Activated T-cell treated with anti-CD3 and anti-CD28 coated beads, Interleukin-2, amount 50 U/mL, for 4 hours (primary cell): Measurements from ENCODE around the gene USP22. TPM values are rescaled to one million over a fixed set of nuclear protein-coding genes. Genes with fewer than 3 reads are reported as not detected.
"Not testable (repeated sequence)": the region's sequence is repeated elsewhere in the genome, so short reads cannot be mapped to it uniquely, and the experiment has no call there.

Experiments
- ATAC-seq, 2 donors: fragments of 200-7000 bp; cut with Tn5 transposase; one replicate each; pipeline ENCODE4 v1.10.0; 2021
- DNase-seq: peaks from one replicate; pipeline ENCODE4 v3.0.0-alpha.2; 2020
- H3K27me3 Mint-ChIP-seq: one replicate; pipeline ENCODE4 v1.8.0; 2021; ENCODE audit warnings: low read depth, mixed read lengths
- H3K36me3 Mint-ChIP-seq: one replicate; pipeline ENCODE4 v1.8.0; 2022; ENCODE audit warnings: mixed read lengths; ENCODE audit not compliant: insufficient read depth
- H3K4me1 Mint-ChIP-seq: one replicate; pipeline ENCODE4 v1.8.0; 2021; ENCODE audit warnings: low read depth, mixed read lengths
- H3K4me3 Mint-ChIP-seq: one replicate; pipeline ENCODE4 v1.8.0; 2021; ENCODE audit warnings: mild to moderate bottlenecking, moderate library complexity, mixed read lengths
- H3K9me3 Mint-ChIP-seq: one replicate; pipeline ENCODE4 v1.8.0; 2021; ENCODE audit warnings: mixed read lengths
- total RNA-seq, 3 donors: library from RNA; stranded (reverse); gene quantifications; one replicate each; pipeline ENCODE4 v1.2.1, GENCODE V29; 2021

USP22 gene
- total RNA-seq, 3 donors from 2014 or later: 112 to 125 (median 124) TPM

- no peaks in the 10 kb centered on the region for H3K36me3 Mint-ChIP-seq
- ATAC-seq (no peak), DNase-seq (no peak)
- H3K4me3 Mint-ChIP-seq: no peak overlapping the region
- no peaks in the 10 kb centered on the region for H3K27me3 Mint-ChIP-seq
- H3K9me3 Mint-ChIP-seq: no peaks in the 10 kb centered on the region
- no peaks in the 10 kb centered on the region for H3K4me1 Mint-ChIP-seq
These were observed 23.6 kb upstream of the USP22 start for GRCh38 chr17:21066394-21066793.

GRCh38 chr17:21061971-21062526 lies 19.2 kb upstream of the USP22 start:
- DNase-seq: no peak
- no peak for ATAC-seq
- no peaks in the 10 kb centered on the region for H3K36me3 Mint-ChIP-seq
- no peak overlapping the region for H3K4me3 Mint-ChIP-seq
- no peaks in the 10 kb centered on the region for H3K9me3 Mint-ChIP-seq
- no peaks in the 10 kb centered on the region for H3K27me3 Mint-ChIP-seq
- H3K4me1 Mint-ChIP-seq: no peaks in the 10 kb centered on the region

DNA sequence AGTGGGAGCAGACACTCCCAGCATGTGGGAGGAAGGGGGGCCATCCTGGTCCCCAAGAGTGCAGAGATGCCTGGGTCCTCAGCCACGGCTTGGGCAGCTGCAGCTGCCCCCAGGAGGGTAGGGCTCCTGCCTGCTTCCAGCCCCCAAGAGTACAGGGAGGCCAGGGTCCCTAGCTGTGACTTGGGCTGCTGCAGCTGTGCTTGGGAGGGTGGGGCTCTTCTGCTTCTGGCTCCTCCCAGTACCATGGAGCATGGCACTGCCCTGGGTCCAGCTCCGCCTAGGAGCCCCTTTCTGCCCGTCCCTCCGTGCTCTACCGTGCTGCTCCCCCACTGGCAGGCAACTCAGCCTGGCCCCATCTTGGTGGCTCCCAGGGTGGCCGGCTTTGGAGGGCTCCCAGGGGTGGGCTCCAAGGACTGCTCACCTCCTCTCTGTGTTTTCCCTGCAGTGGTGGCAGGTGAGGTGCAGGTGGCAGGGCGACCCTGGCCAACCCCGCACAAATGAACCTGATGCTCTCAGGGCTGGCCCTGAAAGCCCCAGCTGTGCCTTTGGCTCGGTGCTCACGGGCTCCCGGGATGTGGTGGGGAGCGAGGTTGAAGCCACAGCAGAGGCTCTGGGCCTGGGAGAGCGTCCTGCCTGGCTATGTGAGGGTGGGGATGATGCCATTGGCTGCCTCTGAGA lies 18.5 kb upstream of the USP22 start:
- Mint-ChIP-seq H3K9me3 (no peaks in the 10 kb centered on the region), H3K4me3 (no peak overlapping the region), H3K4me1 (no peaks in the 10 kb centered on the region), H3K36me3 (no peaks in the 10 kb centered on the region), H3K27me3 (no peaks in the 10 kb centered on the region)
- ATAC-seq: no peak
- no peak for DNase-seq

DNA sequence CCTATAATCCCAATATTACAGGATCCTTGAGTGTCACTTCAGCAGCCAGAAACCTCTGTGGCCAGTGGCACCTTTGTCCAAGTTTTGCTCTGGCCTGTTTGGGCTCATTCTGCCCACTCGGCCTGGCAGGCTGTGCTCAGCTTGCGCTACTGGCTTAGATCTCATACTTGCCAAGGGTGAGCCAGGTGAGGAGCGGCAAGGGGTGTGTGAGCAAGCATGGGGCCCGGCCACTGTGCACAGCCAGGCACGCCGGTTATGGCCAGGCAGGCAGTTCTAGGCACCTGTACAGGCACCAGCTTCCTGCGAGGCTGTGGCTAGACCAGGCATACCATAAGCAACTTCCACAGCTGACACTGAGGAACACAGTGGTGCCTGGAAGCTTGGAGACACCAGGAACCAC lies 16.9 kb upstream of the USP22 start:
- Mint-ChIP-seq H3K27me3 (peaks cover 5% of the 10 kb centered on the region), H3K4me3 (no peak overlapping the region), H3K9me3 (no peaks in the 10 kb centered on the region), H3K4me1 (no peaks in the 10 kb centered on the region), H3K36me3 (no peaks in the 10 kb centered on the region)
- no peak for ATAC-seq
- DNase-seq: no peak

GRCh38 chr17:21058098-21058893 lies 15.5 kb upstream of the USP22 start:
- H3K27me3 Mint-ChIP-seq: peaks cover 9% of the 10 kb centered on the region
- H3K4me1 Mint-ChIP-seq: no peaks in the 10 kb centered on the region
- no peaks in the 10 kb centered on the region for H3K9me3 Mint-ChIP-seq
- no peak overlapping the region for H3K4me3 Mint-ChIP-seq
- DNase-seq (no peak), ATAC-seq (no peak)
- H3K36me3 Mint-ChIP-seq: no peaks in the 10 kb centered on the region

DNA sequence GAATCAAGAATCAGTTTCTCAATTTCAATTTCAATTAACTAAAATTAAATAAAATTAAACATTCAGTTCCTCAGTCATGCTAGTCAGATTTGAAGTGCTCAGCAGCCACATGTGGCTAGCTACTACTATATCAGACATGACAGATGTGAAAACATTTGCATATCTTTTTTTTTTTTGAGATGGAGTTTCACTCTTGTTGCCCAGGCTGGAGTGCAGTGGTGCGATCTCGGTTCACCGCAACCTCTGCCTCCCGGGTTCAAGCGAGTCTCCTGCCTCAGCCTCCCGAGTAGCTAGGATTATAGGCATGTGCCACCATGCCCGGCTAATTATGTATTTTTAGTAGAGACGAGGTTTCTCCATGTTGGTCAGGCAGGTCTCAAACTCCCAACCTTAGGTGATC lies 10.2 kb upstream of the USP22 start:
- peaks cover 12% of the 10 kb centered on the region for H3K27me3 Mint-ChIP-seq
- H3K36me3 Mint-ChIP-seq, H3K4me1 Mint-ChIP-seq, H3K9me3 Mint-ChIP-seq, ATAC-seq, DNase-seq, H3K4me3 Mint-ChIP-seq: not testable (repeated sequence)

DNA sequence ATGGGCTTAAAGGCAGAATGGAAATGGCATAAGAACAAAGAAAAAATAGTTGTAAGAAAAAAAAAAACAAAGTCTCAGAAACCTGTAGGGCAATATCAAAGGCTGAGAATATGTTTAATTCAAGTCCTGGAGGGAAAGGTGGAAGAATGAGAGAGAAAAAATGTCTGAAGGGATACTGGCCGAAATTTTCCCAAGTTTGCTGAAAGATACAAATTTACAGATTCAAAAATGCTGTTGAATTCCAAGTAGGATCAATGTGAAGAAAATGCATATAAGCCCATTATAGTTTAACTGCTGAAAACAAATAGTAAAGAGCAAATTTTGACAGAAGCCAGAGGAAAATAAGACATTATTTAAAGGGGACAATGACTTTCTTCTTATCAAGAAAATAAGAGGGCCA lies 6.6 kb upstream of the USP22 start:
- Mint-ChIP-seq H3K4me3 (no peak overlapping the region), H3K36me3 (no peaks in the 10 kb centered on the region), H3K27me3 (peaks cover 5% of the 10 kb centered on the region), H3K9me3 (no peaks in the 10 kb centered on the region), H3K4me1 (no peaks in the 10 kb centered on the region)
- no peak for ATAC-seq
- DNase-seq: no peak

DNA sequence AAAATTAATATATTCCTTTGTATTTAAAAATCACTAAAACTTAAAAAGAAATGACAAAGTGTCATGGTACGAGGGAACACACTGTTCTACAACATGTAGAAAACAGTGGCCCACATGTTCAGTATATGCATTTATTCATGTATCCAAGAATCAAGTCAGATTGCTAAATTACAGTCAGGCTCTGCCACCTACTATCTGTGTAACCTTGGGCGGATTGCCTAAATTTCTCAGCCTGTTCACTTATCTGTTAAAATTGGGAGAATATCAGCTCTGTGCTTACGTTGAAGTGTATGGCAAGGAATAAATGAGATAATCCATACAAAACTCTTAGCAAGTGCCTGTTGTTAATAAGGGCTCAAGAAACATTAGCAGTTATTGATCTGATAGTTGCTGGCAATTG lies 3.4 kb upstream of the USP22 start:
- DNase-seq (no peak), ATAC-seq (no peak)
- Mint-ChIP-seq H3K9me3 (no peaks in the 10 kb centered on the region), H3K4me3 (no peak overlapping the region), H3K27me3 (no peaks in the 10 kb centered on the region), H3K4me1 (peaks cover 11% of the 10 kb centered on the region), H3K36me3 (no peaks in the 10 kb centered on the region)

DNA sequence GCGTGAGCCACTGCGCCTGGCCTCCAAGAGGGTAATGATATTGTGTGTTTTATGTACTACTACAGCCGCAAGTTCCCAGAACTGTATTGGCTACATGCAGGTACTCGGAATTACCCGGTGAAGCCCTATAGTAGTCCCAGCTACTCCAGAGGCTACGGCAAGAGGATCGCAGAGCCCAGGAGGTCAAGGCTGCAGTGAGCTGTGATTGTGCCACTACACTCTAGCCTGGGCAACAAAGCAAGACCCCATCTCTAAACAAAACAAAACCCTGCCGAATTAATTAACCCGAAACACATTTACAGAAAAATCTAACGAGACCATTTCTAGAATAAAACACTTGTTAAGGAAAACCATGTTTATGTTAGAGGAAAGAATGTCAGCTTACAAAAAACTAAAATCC lies 2.2 kb upstream of the USP22 start:
- Mint-ChIP-seq H3K4me3 (no peak overlapping the region), H3K36me3 (no peaks in the 10 kb centered on the region), H3K9me3 (no peaks in the 10 kb centered on the region), H3K27me3 (no peaks in the 10 kb centered on the region), H3K4me1 (peaks cover 20% of the 10 kb centered on the region)
- ATAC-seq: no peak
- DNase-seq: no peak

- Mint-ChIP-seq H3K4me3 (peak overlapping the region; percentile 80), H3K4me1 (peaks cover 28% of the 10 kb centered on the region), H3K27me3 (no peaks in the 10 kb centered on the region), H3K36me3 (no peaks in the 10 kb centered on the region), H3K9me3 (no peaks in the 10 kb centered on the region)
- ATAC-seq (peak; percentile 81 to 84), DNase-seq (peak; percentile 95)
These were observed 753 bp upstream of the USP22 start for GRCh38 chr17:21043296-21044232.

DNA sequence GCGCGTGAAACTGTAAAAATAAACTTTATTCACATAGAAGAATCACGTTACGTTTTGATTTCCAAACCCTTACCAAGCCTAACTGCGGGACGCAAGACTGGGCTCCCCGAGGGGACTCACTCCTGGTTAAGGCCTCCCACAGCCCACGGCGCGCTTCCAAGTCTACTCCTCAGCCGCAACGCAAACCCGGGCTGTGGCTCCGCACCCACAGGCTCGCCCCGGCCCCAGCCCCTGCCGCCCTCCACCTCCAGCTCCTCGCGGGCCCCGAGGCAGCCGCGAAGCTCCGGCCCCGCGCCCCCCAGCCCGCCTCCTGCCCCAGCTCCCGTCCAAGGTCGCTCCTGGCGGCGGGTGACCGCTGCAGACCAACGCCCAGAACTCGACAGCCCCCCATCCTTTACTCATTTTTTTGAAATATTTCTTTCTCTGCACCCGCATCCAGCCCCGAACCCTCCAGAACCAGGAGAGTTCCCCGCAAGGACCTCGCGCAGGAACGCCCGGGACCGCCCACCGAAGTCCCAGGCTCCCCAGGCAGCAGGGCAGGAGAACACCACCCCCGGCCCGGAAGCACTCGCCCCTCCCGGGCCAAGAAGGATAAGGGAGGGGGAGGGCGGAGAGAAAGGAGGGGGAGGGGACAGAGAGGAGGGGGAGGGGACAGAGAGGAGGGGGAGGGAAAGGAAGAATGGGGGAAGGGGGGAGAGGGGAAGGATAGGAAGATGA lies 912 bp downstream of the USP22 start:
- Mint-ChIP-seq H3K4me1 (peaks cover 38% of the 10 kb centered on the region), H3K27me3 (no peaks in the 10 kb centered on the region), H3K9me3 (no peaks in the 10 kb centered on the region), H3K4me3 (peak overlapping the region; percentile 93), H3K36me3 (peaks cover 3% of the 10 kb centered on the region)
- ATAC-seq (peak; percentile 7 to 19), DNase-seq (peak; percentile 63)

GRCh38 chr17:21039839-21040575 lies 2.8 kb downstream of the USP22 start:
- ATAC-seq (no peak), DNase-seq (peak; percentile 25)
- Mint-ChIP-seq H3K9me3 (no peaks in the 10 kb centered on the region), H3K36me3 (peaks cover 9% of the 10 kb centered on the region), H3K4me3 (peak overlapping the region; percentile 93), H3K4me1 (peaks cover 57% of the 10 kb centered on the region), H3K27me3 (no peaks in the 10 kb centered on the region)

- Mint-ChIP-seq H3K4me3 (no peak overlapping the region), H3K9me3 (no peaks in the 10 kb centered on the region), H3K36me3 (peaks cover 13% of the 10 kb centered on the region), H3K4me1 (peaks cover 75% of the 10 kb centered on the region), H3K27me3 (no peaks in the 10 kb centered on the region)
- ATAC-seq (no peak), DNase-seq (no peak)
These were observed 5.6 kb downstream of the USP22 start for GRCh38 chr17:21037117-21037803.
